KMS-11 (cell line): ENCODE data around the gene KCNQ1.

Source experiments
- H2AFZ ChIP-seq: fragments of 200-600 bp; sonication (generic); 2 replicates; pipeline ENCODE4 v1.6.1; 2016; ENCODE audit warnings: antibody characterized with exemption, mixed run types, low read depth
- H3K27ac ChIP-seq: fragments of 200-600 bp; sonication (generic); 2 replicates; pipeline ENCODE4 v1.6.1; 2016; ENCODE audit warnings: mild to moderate bottlenecking, mixed run types
- H3K27me3 ChIP-seq: fragments of 200-600 bp; sonication (generic); 2 replicates; pipeline ENCODE4 v1.6.1; 2017; ENCODE audit warnings: mild to moderate bottlenecking, low read depth, mixed run types, moderate library complexity; ENCODE audit not compliant: insufficient read depth
- H3K36me3 ChIP-seq: fragments of 200-600 bp; sonication (generic); 2 replicates; pipeline ENCODE4 v1.6.1; 2017; ENCODE audit warnings: mild to moderate bottlenecking, mixed run types; ENCODE audit not compliant: insufficient read depth
- H3K4me1 ChIP-seq: fragments of 200-600 bp; sonication (generic); 2 replicates; pipeline ENCODE4 v1.6.1; 2016; ENCODE audit warnings: mild to moderate bottlenecking, low read depth, mixed run types; ENCODE audit not compliant: poor library complexity, severe bottlenecking
- H3K4me2 ChIP-seq: fragments of 200-600 bp; sonication (generic); 2 replicates; pipeline ENCODE4 v1.7.0; 2016; ENCODE audit warnings: mild to moderate bottlenecking, mixed run types
- H3K4me3 ChIP-seq: fragments of 200-600 bp; sonication (generic); IDR thresholded peaks from 2 replicates; pipeline ENCODE4 v1.6.1; 2017; ENCODE audit warnings: low read depth, low read length, mixed read lengths; ENCODE audit not compliant: insufficient read depth
- H3K79me2 ChIP-seq: fragments of 200-600 bp; sonication (generic); 2 replicates; pipeline ENCODE4 v1.6.1; 2016; ENCODE audit warnings: low read depth, mixed run types; ENCODE audit not compliant: insufficient read depth
- H3K9ac ChIP-seq: fragments of 200-600 bp; sonication (generic); 2 replicates; pipeline ENCODE4 v1.6.1; 2016; ENCODE audit warnings: mild to moderate bottlenecking, mixed run types
- H4K20me1 ChIP-seq: fragments of 200-600 bp; sonication (generic); 2 replicates; pipeline ENCODE4 v1.6.1; 2016; ENCODE audit warnings: mild to moderate bottlenecking, mixed run types; ENCODE audit not compliant: insufficient read depth
- TF ChIP-seq, protein P1 (sequence below): fragments of 200-600 bp; sonication (generic); conservative IDR thresholded peaks from 2 replicates; pipeline ENCODE4 v1.6.1; 2017; ENCODE audit warnings: low read depth, mild to moderate bottlenecking, antibody characterized with exemption, low read length, moderate library complexity, mixed read lengths

Gene KCNQ1

DNA sequence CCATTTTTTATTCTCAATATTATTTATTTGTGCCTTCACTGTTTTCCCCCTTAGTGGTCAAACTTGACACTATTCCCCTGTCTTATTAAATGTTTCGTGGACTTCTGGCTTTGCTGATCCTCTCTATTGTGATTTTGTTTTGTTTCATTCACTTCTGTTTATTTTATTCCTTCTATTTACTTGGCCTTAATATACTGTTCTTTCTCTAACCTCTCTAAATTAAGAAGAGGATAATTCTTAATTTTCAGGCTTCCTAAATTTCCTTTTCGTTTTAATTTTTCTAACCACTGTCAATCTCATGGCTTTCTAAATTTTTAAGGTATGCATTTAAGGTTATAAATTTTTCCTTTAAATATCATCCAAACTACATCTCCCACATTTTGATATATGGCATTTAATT, 338.0 kb downstream of the KCNQ1 start:
- Histone ChIP-seq H3K9ac (no peak overlapping the region), H3K4me2 (no peak overlapping the region)
- TF ChIP-seq, protein P1, sequence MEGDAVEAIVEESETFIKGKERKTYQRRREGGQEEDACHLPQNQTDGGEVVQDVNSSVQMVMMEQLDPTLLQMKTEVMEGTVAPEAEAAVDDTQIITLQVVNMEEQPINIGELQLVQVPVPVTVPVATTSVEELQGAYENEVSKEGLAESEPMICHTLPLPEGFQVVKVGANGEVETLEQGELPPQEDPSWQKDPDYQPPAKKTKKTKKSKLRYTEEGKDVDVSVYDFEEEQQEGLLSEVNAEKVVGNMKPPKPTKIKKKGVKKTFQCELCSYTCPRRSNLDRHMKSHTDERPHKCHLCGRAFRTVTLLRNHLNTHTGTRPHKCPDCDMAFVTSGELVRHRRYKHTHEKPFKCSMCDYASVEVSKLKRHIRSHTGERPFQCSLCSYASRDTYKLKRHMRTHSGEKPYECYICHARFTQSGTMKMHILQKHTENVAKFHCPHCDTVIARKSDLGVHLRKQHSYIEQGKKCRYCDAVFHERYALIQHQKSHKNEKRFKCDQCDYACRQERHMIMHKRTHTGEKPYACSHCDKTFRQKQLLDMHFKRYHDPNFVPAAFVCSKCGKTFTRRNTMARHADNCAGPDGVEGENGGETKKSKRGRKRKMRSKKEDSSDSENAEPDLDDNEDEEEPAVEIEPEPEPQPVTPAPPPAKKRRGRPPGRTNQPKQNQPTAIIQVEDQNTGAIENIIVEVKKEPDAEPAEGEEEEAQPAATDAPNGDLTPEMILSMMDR, result no peak

GRCh38 chr11:2783536-2784082, 338.8 kb downstream of the KCNQ1 start:
- no peaks in the 10 kb centered on the region for H4K20me1 ChIP-seq
- no peak overlapping the region for H3K4me3 ChIP-seq
- H3K36me3 ChIP-seq, result no peaks in the 10 kb centered on the region
- no peak overlapping the region for H3K9ac ChIP-seq
- H3K79me2 ChIP-seq, result no peaks in the 10 kb centered on the region
- H3K27me3 ChIP-seq, result no peaks in the 10 kb centered on the region
- H3K4me2 ChIP-seq, result peak overlapping the region; percentile 39
- TF ChIP-seq, protein P1, result no peak
- no peak overlapping the region for H2AFZ ChIP-seq
- H3K4me1 ChIP-seq, result peaks cover 44% of the 10 kb centered on the region
- no peak overlapping the region for H3K27ac ChIP-seq

More for the DNA sequence above, 338.0 kb downstream of the KCNQ1 start:
- Histone ChIP-seq H3K79me2 (no peaks in the 10 kb centered on the region), H3K4me1 (peaks cover 46% of the 10 kb centered on the region), H4K20me1 (no peaks in the 10 kb centered on the region), H3K36me3 (no peaks in the 10 kb centered on the region), H3K4me3 (no peak overlapping the region), H2AFZ (no peak overlapping the region), H3K27me3 (no peaks in the 10 kb centered on the region), H3K27ac (no peak overlapping the region)

GRCh38 chr11:2787816-2788167, 343.0 kb downstream of the KCNQ1 start:
- Histone ChIP-seq H3K36me3 (no peaks in the 10 kb centered on the region), H4K20me1 (no peaks in the 10 kb centered on the region), H2AFZ (no peak overlapping the region), H3K79me2 (no peaks in the 10 kb centered on the region), H3K27ac (no peak overlapping the region), H3K4me3 (no peak overlapping the region), H3K4me2 (no peak overlapping the region), H3K4me1 (peaks cover 17% of the 10 kb centered on the region), H3K27me3 (no peaks in the 10 kb centered on the region), H3K9ac (no peak overlapping the region)
- TF ChIP-seq, protein P1, result no peak

- no peaks in the 10 kb centered on the region for H3K36me3 ChIP-seq
- TF ChIP-seq, protein P1, result no peak
- H4K20me1 ChIP-seq, result no peaks in the 10 kb centered on the region
- H3K27ac ChIP-seq, result no peak overlapping the region
- no peak overlapping the region for H3K9ac ChIP-seq
- H2AFZ ChIP-seq, result no peak overlapping the region
- peaks cover 11% of the 10 kb centered on the region for H3K4me1 ChIP-seq
- H3K4me2 ChIP-seq, result no peak overlapping the region
- no peak overlapping the region for H3K4me3 ChIP-seq
- H3K27me3 ChIP-seq, result no peaks in the 10 kb centered on the region
- H3K79me2 ChIP-seq, result no peaks in the 10 kb centered on the region
Measured at GRCh38 chr11:2788168-2789071, 343.6 kb downstream of the KCNQ1 start.
